Spleen (tissue), 7 donors: ENCODE data around the gene CLASP2.

Experiments used
- POLR2A ChIP-seq, 3 donors: fragments of 450-650 bp; IDR thresholded peaks; one replicate each; pipeline ENCODE4 v1.5.1; 2017; ENCODE audit warnings: antibody characterized with exemption in 3 of 3, mild to moderate bottlenecking in 1 of 3
- POLR2AphosphoS5 ChIP-seq, 3 donors: sonication (generic); formaldehyde crosslinking; IDR thresholded peaks; one replicate each; pipeline ENCODE4 v1.5.1; 2017; ENCODE audit warnings: antibody characterized with exemption in 3 of 3
- TF ChIP-seq, protein P1 (sequence below), 11 experiments: fragments of 200-600 bp in 7 of 11; fragments of 450-650 bp in 4 of 11; sonication (generic) in 4 of 11; IDR thresholded peaks in 8 of 11; conservative IDR thresholded peaks in 3 of 11; 1 replicate in 7 of 11; 2 replicates in 4 of 11; pipeline versions ENCODE4 v1.4.0 to v1.8.0; 2016 to 2021; ENCODE audit warnings: antibody characterized with exemption in 11 of 11, inconsistent platforms in 4 of 11, mild to moderate bottlenecking in 1 of 11
- donor health status: DM: no; HTN: no; CAD: no; lungs with moderate emphysema.
- donor health status: DM: no; HTN: no; CAD: no.
- donor health status: DM: no; HTN: no; CAD: no.

DNA sequence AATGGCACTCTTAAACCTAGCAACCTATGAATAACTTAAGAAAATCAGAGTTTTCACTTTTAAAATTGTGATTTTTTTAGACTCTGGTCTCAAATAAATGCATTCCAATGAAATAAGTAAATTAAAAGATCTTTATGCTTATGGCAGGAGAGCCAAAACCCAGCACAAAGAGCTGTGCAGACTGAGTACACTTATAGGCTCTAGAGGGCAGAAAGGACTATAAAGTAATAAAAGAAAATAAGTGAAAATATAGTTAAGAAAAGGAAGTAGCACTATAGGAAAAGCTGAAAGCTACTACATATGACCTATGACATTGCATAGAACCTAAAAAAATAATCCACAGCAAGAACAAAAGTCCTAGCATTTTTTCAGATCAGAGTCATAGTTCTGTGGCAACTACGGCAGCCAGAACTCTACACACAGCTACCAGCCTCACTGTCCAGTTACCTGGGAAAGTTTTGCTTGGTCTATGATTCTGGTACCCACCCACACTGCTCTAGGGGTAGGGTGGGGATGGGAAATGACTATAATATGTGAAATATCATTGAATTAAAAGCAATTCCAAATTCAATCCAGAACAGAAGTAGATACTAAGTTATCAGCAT lies 30.5 kb downstream of the CLASP2 start:
- TF ChIP-seq, protein P1, sequence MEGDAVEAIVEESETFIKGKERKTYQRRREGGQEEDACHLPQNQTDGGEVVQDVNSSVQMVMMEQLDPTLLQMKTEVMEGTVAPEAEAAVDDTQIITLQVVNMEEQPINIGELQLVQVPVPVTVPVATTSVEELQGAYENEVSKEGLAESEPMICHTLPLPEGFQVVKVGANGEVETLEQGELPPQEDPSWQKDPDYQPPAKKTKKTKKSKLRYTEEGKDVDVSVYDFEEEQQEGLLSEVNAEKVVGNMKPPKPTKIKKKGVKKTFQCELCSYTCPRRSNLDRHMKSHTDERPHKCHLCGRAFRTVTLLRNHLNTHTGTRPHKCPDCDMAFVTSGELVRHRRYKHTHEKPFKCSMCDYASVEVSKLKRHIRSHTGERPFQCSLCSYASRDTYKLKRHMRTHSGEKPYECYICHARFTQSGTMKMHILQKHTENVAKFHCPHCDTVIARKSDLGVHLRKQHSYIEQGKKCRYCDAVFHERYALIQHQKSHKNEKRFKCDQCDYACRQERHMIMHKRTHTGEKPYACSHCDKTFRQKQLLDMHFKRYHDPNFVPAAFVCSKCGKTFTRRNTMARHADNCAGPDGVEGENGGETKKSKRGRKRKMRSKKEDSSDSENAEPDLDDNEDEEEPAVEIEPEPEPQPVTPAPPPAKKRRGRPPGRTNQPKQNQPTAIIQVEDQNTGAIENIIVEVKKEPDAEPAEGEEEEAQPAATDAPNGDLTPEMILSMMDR (IDR thresholded peaks at IDR 0.05 in 8 of 11, conservative IDR thresholded peaks at IDR 0.05 in 3 of 11) = no peak
- TF ChIP-seq POLR2A (IDR thresholded peaks at IDR 0.05) = no peak
- no peak for TF ChIP-seq POLR2AphosphoS5 (IDR thresholded peaks at IDR 0.05)
